Transverse colon (tissue), 4 donors: ENCODE data around the gene ESX1. TPM values are rescaled to one million over a fixed set of nuclear protein-coding genes. Genes with fewer than 3 reads are reported as not detected.

Experiments used
- DNase-seq: peaks from one replicate; pipeline ENCODE4 v3.0.0-alpha.2; 2019
- H3K27ac ChIP-seq, 4 donors: fragments of 200-600 bp; sonication (generic); 2 replicates each; pipeline ENCODE4 v1.5.1; 2016 to 2018; ENCODE audit warnings: inconsistent platforms in 4 of 4
- H3K27me3 ChIP-seq: fragments of 200-600 bp; sonication (generic); 2 replicates; pipeline ENCODE4 v1.5.1; 2017; ENCODE audit warnings: inconsistent platforms
- H3K36me3 ChIP-seq, 4 donors: fragments of 200-600 bp; sonication (generic); 2 replicates each; pipeline ENCODE4 v1.5.1; 2017 to 2019; ENCODE audit warnings: inconsistent platforms in 4 of 4
- H3K4me1 ChIP-seq, 4 donors: fragments of 200-600 bp; sonication (generic); 2 replicates each; pipeline ENCODE4 v1.5.1; 2017 to 2020; ENCODE audit warnings: inconsistent platforms in 4 of 4
- H3K4me3 ChIP-seq, 4 donors: fragments of 200-600 bp; sonication (generic); 1 replicate in 1 of 4; 2 replicates in 3 of 4; pipeline versions ENCODE4 v1.5.1 to v1.6.1; 2017 to 2019; ENCODE audit warnings: inconsistent platforms in 4 of 4
- H3K9me3 ChIP-seq, 2 donors: fragments of 200-600 bp; sonication (generic); 2 replicates each; pipeline ENCODE4 v1.5.1; 2017 to 2019; ENCODE audit warnings: inconsistent platforms in 2 of 2
- CTCF ChIP-seq, 5 experiments: fragments of 200-600 bp in 3 of 5; fragments of 450-650 bp in 2 of 5; sonication (generic) in 3 of 5; IDR thresholded peaks; 1 replicate in 2 of 5; 2 replicates in 3 of 5; pipeline ENCODE4 v1.5.1; 2016 to 2017; ENCODE audit warnings: antibody characterized with exemption in 5 of 5, inconsistent platforms in 3 of 5, mild to moderate bottlenecking in 2 of 5, moderate library complexity in 1 of 5
- EP300 ChIP-seq: sonication (generic); formaldehyde crosslinking; IDR thresholded peaks from one replicate; pipeline ENCODE4 v1.6.1; 2017; ENCODE audit warnings: antibody characterized with exemption, low read depth
- POLR2A ChIP-seq: fragments of 450-650 bp; IDR thresholded peaks from one replicate; pipeline ENCODE4 v1.6.1; 2016; ENCODE audit warnings: antibody characterized with exemption, mild to moderate bottlenecking, moderate library complexity
- POLR2AphosphoS5 ChIP-seq, 3 donors: sonication (generic); formaldehyde crosslinking; IDR thresholded peaks; one replicate each; pipeline ENCODE4 v1.6.1; 2016; ENCODE audit warnings: antibody characterized with exemption in 3 of 3
- WGBS, 2 donors: methylation state at CpG; one replicate each; pipeline ENCODE4 v1.1.5; 2018; ENCODE audit warnings: low coverage in 1 of 2; 5-methylcytosine and 5-hydroxymethylcytosine counted together
- in situ Hi-C, 4 donors: fragments of 200-750 bp; cut with MboI; loops; one replicate each; pipeline versions ENCODE4 v1.15.0 to v1.15.1; 2017; ENCODE audit warnings: low sequenced_read_pairs in 3 of 4, low pct_ligation_motif_present in 1 of 4, low pct_unique_long_range_greater_than_20kb in 1 of 4
- intact Hi-C: fragments of 100-400 bp; cut with DNase I; formaldehyde crosslinking; loops from one replicate; pipeline ENCODE4 v1.15.1; 2023; ENCODE audit warnings: low total_unique reads
- total RNA-seq, 4 donors: library from RNA; depleted of rRNA; stranded (reverse); fragments of >200 nt; gene quantifications; one replicate each; pipeline ENCODE4 v1.1.0, GENCODE V29; 2016

ESX1 gene
- total RNA-seq, 4 donors from 2014 or later = not detected

- WGBS, 2 donors = 0 to 7% methylated on average over 1 to 7 of the region's 7 CpGs
- TF ChIP-seq POLR2A (no peak), CTCF (IDR thresholded peaks at IDR 0.05) (peak in 3 of 5 experiments; percentile 38 to 46 (median 40)), EP300 (no peak)
- Histone ChIP-seq H3K27ac (no peak overlapping the region), H3K4me3 (no peak overlapping the region), H3K36me3 (no peaks in the 10 kb centered on the region), H3K27me3 (no peaks in the 10 kb centered on the region), H3K4me1 (no peaks in the 10 kb centered on the region), H3K9me3 (no peaks in the 10 kb centered on the region)
- intact Hi-C loops (no loop called here), in situ Hi-C loops (no loop called here)
- peak; percentile 14 for DNase-seq
Observed at GRCh38 chrX:104270916-104271512, 16.3 kb upstream of the ESX1 start.

- Histone ChIP-seq H3K27ac (no peak overlapping the region), H3K27me3 (no peaks in the 10 kb centered on the region), H3K36me3 (no peaks in the 10 kb centered on the region), H3K4me1 (no peaks in the 10 kb centered on the region), H3K9me3 (no peaks in the 10 kb centered on the region), H3K4me3 (no peak overlapping the region)
- no peak for DNase-seq
- intact Hi-C loops (no loop called here), in situ Hi-C loops (no loop called here)
- WGBS, 2 donors = 55% methylated on average over 6 of the region's 6 CpGs; no CpG with 5 or more reads in 1 of the 2 donors
- TF ChIP-seq CTCF (IDR thresholded peaks at IDR 0.05) (no peak), EP300 (no peak), POLR2AphosphoS5 (IDR thresholded peaks at IDR 0.05) (no peak), POLR2A (no peak)
Observed at GRCh38 chrX:104270212-104270611, 15.5 kb upstream of the ESX1 start.

DNA sequence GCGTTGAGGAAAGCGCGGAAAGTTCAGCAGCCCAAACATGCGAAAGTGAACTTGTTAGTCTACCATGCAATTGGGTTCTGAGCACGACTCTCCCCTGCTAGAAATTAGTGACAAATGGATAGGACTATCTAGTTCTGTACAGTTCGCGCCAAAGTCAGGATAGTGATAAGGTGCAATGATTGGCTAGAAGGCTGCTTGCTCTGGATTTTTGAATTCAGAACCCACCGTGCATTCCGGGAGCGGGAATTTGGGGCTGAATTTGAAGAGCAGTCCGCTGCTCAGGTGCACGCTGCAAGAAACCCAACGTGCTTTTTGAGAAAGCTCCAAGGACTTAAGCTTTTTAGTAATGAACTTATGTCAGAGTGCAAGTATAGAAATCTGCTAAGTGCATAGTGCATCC, 732 bp upstream of the ESX1 start:
- intact Hi-C loops (no loop called here), in situ Hi-C loops (no loop called here)
- H3K36me3 ChIP-seq = no peaks in the 10 kb centered on the region
- no peaks in the 10 kb centered on the region for H3K4me1 ChIP-seq
- H3K27me3 ChIP-seq = peaks cover 36% of the 10 kb centered on the region
- no peak for DNase-seq
- H3K9me3 ChIP-seq = no peaks in the 10 kb centered on the region
- no peak for TF ChIP-seq POLR2A
- no peak for TF ChIP-seq POLR2AphosphoS5 (IDR thresholded peaks at IDR 0.05)
- no peak for TF ChIP-seq CTCF (IDR thresholded peaks at IDR 0.05)
- TF ChIP-seq EP300 = no peak
- no peak overlapping the region for H3K4me3 ChIP-seq
- WGBS, 2 donors = 50% methylated on average over 13 of the region's 13 CpGs; no CpG with 5 or more reads in 1 of the 2 donors
- H3K27ac ChIP-seq = no peak overlapping the region

DNA sequence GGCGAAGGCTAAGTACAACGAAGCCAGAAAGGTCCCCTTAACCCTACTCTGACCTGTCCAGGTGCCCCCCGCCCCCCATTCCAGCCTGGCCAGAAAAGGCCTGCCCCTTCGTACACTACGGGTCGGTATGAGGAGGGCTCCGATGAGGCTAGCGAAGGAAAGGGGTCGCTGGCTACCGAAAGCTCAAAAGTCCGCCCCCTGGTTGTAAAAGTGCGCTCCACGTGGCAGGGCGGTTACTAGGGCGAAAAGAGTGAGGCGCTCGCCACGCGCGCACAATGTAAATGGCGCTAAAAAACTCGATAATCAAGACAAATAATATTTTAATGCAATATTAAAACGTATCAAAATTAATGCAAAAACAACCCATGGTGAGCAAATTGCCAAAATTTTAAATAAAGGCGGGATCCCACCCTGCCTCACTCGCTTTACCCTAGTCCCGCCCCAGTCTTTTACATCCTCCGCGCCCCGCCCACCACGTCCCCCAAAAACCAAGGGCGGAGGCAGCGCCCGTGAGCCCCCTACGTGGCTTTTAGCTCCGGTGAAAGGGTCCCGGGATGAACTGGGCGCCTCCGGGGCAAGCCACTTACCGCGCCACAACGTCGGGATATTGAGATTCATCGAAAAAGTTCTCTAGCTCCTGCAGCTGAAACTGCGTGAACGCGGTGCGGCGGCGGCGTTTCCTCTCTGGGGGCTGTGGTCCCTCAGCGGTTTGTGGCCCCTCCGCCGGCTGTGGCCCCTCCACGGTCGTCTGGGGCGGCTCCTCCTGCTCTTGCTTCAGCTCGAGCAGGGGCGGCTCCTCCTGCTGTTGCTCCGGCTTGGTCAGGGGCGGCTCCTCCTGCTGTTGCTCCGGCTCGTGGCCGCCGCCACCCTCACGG, 929 bp downstream of the ESX1 start:
- Histone ChIP-seq H3K36me3 (no peaks in the 10 kb centered on the region), H3K27ac (no peak overlapping the region), H3K4me1 (no peaks in the 10 kb centered on the region), H3K4me3 (peak overlapping the region in 1 of 4 donors; percentile 20), H3K27me3 (peaks cover 36% of the 10 kb centered on the region), H3K9me3 (no peaks in the 10 kb centered on the region)
- in situ Hi-C loops (no loop called here), intact Hi-C loops (no loop called here)
- TF ChIP-seq CTCF (IDR thresholded peaks at IDR 0.05) = no peak
- no peak for TF ChIP-seq POLR2AphosphoS5 (IDR thresholded peaks at IDR 0.05)
- TF ChIP-seq POLR2A = no peak
- DNase-seq = no peak
- 38% methylated on average over 65 of the region's 65 CpGs; no CpG with 5 or more reads in 1 of the 2 donors for WGBS, 2 donors
